ENCODE measurements around the gene ATP8B3. TPM values are rescaled to one million over a fixed set of nuclear protein-coding genes. Genes with fewer than 3 reads are reported as not detected.

Gene ATP8B3
- polyA plus RNA-seq, 3 donors = 0.56 to 1.00 (median 0.65) TPM

- DNase-seq (ENCODE audit: extremely low read depth in 1 of 11, low read depth in 9 of 11, low spot score in 4 of 11) = no peak
Measured at GRCh38 chr19:1780272-1780958, 31.7 kb downstream of the ATP8B3 start.

DNA sequence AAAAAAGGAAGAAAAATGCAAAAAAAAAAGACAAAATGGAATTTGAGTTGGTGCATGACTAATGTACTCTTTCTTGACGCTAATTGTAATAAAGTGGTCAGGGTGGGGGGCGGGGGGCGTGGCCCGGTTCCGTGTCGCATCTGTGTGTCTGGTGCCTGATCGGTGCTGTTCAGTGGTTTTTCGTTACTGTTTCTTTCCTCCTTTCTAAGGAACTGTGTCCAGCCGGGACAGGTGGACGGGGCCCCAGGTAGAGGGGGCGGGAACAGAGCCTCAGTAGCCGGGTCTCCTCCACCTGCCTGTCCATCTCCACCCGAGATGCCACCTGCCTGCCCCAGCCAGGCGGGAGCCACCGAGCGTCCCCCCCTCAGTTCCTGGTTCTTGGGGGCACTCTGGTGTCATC is 32.5 kb downstream of the ATP8B3 start:
- DNase-seq (ENCODE audit: extremely low read depth in 1 of 11, low read depth in 9 of 11, low spot score in 4 of 11) = no peak

GRCh38 chr19:1777149-1777548 is 34.9 kb downstream of the ATP8B3 start:
- DNase-seq (ENCODE audit: extremely low read depth in 1 of 11, low read depth in 9 of 11, low spot score in 4 of 11) = no peak

DNA sequence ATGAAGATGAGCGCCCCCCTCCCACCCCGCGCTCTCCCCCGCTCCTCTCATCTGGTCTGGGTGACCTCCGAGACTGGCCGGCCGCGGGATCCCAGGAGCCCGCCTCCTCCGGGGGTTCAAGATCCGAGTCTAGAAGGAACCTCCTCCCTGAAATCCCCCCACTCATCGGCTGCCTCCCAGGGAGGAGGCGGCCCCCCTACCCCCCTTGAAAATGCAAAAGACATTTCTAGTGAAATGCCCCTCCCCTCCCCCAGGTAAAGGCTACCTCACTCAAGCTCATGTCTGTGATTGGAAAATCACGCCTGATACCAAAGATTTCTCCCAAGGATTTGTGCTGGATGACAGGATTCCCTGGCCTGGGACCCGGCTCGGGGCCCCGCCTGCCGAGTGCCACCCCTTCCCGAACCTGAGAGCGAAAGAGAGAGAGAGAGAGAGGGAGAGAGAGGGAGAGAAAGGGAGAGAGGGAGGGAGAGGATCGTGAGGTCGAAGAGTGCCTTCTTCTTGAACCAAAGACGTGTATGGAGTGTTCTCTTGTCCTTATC is 35.4 kb downstream of the ATP8B3 start:
- no peak for DNase-seq (ENCODE audit: extremely low read depth in 1 of 11, low read depth in 9 of 11, low spot score in 4 of 11)

GRCh38 chr19:1775951-1776605 is 36.0 kb downstream of the ATP8B3 start:
- DNase-seq (ENCODE audit: extremely low read depth in 1 of 11, low read depth in 9 of 11, low spot score in 4 of 11) = no peak

GRCh38 chr19:1774989-1775772 is 36.9 kb downstream of the ATP8B3 start:
- DNase-seq (ENCODE audit: extremely low read depth in 1 of 11, low read depth in 9 of 11, low spot score in 4 of 11) = no peak

DNA sequence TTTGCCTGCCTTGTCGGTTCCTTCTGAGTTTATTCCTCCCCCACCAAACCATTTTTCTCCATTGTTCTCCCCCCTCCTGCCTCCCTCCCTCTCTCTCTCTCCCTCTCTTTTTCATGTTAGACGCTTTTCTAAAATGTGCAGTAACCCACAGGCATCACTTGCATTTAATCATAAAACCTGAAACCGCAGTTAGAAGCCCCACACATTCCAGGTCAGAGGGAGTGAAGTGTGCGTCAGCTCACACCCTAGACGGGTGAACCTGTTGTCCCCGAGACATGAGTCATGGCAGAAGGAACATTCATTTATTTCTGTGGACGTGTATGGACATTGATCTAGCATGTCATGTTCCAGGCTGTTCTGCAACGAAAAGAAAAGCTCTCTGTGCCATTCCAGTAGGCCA is 38.9 kb downstream of the ATP8B3 start:
- peak in 1 of 11 donors; percentile 38 for DNase-seq (ENCODE audit: extremely low read depth in 1 of 11, low read depth in 9 of 11, low spot score in 4 of 11)

- no peak for DNase-seq (ENCODE audit: extremely low read depth in 1 of 11, low read depth in 9 of 11, low spot score in 4 of 11)
Measured at GRCh38 chr19:1770866-1771576, 41.1 kb downstream of the ATP8B3 start.

DNA sequence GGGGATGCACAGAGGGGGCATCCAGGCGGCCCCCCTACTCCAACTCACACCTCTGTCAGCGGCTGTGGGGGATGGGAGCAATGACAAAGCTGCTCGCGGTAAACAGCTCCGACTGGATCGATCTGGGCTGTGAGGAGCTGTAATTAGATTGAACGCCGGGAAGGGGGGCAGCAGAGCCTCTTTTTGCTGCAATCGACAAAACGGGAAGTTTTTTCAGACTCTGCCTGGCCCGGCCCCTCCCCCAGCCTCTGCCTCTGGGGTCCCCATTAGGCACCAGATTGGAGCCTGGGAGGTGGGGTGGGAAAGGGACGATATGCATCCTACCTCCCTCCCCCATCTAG is 42.5 kb downstream of the ATP8B3 start:
- DNase-seq (ENCODE audit: extremely low read depth in 1 of 11, low read depth in 9 of 11, low spot score in 4 of 11) = no peak

- DNase-seq (ENCODE audit: extremely low read depth in 1 of 11, low read depth in 9 of 11, low spot score in 4 of 11) = no peak
Measured at GRCh38 chr19:1768918-1769644, 43.0 kb downstream of the ATP8B3 start.

DNA sequence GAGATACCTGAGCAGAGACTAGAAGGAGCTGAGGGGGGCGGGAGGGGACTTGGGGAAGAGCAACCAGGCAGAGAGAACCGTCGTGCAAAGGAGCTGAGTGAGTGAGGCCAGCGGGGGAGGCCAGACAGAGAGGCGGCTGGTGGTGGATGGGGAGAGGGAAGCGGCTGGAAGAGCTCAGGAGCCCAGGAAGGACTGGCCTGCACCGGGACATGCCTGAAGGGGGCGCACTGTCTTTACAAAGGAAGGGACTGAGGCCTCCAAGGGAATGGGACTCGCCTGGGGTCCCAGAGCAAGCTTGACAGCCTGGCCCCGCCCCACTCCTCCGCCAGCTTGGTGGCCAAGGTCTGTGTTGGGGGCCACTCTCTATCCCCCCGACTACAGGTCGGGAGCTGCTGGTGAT is 43.8 kb downstream of the ATP8B3 start:
- DNase-seq (ENCODE audit: extremely low read depth in 1 of 11, low read depth in 9 of 11, low spot score in 4 of 11) = no peak

DNA sequence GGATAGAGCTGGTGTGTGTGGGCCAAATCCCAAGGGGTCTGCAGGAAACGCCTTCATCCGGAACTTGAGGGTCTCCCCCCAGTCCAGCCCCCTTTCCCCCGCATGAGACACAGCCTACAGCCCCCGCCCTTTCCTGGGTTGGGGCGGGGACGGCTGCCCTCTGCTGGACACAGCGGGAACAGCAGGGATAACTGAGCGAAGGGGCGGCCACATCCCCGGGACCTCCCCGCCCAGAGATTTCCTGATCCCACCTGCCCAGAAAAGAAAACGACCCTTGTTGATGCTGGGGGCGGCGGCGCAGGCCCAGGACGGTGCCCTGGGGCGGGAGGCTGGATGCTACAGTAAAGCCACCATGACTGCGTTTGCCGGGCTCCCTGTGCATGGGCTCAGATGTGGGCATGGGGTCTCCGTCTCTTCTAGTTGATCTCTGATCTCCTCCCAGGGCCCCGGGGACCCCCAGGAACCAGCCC is 44.6 kb downstream of the ATP8B3 start:
- peak in 2 of 11 donors; percentile 36 to 41 for DNase-seq (ENCODE audit: extremely low read depth in 1 of 11, low read depth in 9 of 11, low spot score in 4 of 11)

DNA sequence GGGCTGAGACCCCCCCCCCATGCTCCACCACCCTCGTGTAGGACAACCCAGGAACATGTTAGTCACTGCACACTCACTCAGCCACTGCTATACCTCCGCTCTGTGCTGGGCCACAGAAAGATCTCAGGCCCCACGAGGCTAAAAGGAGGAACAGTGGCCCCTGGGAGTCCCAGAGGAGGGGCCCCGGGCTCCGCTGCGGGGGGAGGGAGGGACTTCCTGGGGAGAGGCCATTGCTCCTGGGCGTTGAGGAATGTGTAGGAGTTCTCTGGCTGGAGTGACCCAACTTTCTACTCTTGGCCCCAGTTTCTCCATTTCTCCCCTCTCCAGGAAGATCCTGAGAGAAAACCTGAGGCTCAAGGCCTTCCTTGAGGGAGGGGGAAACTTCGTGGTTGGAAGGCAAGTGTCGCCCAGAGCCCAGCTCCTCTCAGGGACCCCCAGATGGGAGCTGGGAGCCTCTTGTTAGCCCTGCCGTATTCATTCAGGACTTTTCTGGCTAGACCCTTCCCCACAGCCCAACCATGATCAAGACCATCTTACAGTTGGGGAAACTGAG is 45.2 kb downstream of the ATP8B3 start:
- no peak for DNase-seq (ENCODE audit: extremely low read depth in 1 of 11, low read depth in 9 of 11, low spot score in 4 of 11)

DNA sequence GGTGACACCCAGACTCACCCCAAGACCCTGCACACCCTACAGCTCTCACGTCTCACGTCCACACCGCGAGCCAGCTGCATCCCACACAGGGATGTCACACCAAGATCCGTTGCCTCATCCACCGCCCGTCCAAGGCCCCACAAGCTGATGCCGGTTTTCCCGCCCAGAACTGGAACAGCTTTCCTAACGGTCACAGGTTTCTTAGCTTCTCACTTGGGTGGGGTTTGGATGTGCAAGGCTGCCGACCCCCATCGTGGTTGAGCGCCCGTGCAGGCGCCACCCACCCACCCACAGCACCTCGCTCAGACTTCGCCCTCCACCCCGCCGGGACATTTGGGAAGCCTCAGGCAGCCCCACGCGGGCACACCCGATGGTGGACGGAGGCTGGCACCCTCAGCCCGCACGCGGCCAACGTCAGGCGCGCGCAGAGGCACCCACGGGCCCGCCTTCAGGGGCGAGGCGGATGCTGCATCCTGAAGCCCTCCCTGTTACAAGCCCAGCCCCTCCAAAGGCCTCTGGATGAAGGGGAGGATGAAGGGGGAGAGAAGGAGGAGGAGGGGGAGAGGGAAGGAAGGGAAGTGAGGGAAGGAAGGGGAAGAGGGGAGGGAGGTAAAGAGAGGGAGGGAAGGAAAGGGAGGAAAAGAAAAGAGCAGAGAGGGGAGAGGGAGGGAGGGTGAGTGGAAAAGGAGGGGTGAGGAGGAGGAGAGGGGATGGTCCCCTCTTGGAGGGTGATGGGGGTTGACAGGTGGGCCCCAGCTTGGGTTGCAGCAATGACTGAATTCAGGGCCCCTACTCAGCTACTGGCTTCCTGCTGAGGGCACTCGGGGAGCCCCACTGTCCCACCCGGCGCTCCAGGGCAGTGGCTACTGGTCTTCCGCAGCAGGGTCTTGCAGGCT is 45.9 kb downstream of the ATP8B3 start:
- DNase-seq (ENCODE audit: extremely low read depth in 1 of 11, low read depth in 9 of 11, low spot score in 4 of 11) = no peak

DNA sequence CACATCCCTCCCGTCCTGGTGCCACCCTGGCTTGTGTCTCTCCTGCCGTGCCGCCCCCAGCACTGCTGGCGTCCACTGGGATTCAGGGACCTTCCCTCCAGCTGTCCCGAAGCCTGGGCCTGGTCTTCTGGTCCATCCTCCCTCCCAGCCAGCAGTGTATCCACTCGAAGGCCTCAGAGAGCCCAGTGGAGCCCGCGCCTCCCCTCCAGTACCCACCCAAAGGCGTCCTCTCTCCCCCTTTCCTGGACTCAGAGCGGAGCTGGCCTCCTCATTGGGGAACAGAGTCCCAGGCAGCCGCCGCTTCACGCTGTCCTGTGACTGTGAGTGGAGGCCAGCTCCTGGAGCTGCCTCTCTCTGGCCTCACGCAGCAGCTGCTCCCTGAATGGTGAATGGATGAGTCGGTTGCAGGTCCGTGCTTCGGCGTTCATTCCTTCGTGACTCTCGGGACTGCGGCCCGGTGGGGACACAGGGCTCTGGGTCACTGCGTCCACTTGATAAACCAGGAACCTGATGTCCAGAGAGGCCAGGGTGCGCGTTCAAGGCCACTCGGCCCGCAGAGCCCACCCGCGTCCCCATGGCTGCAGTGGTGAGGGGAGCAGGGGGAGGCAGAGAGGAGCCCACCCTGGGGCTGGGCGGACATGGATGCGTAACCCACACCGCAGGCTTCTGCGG is 46.7 kb downstream of the ATP8B3 start:
- no peak for DNase-seq (ENCODE audit: extremely low read depth in 1 of 11, low read depth in 9 of 11, low spot score in 4 of 11)

DNA sequence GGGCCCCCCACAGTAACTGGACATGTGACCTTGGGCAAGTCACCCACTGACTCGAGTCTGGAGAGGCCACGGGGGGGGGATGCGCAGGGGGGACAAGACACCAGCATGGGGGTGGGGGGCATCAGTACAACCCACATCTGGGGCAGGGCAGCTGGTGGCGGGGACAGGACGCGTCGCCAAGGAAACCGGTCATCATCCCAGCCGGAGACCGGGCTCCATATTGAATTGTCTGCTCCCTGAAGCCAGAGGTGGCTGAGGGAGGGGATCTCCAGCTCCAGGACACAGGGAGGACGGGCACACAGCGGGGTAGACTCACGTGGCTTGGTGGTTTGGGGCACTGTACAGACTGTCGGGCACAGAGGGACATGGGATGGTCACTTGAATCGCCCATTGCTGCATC is 47.3 kb downstream of the ATP8B3 start:
- DNase-seq (ENCODE audit: extremely low read depth in 1 of 11, low read depth in 9 of 11, low spot score in 4 of 11) = no peak
